Endometrium (tissue), 2 donors: ENCODE data around the gene CHSY1.
"Not testable (repeated sequence)": the region's sequence is repeated elsewhere in the genome, so short reads cannot be mapped to it uniquely, and the experiment has no call there.

ENCODE experiments used
- FAIRE-seq: peaks from 2 replicates; lab custom pipeline; 2012; peaks lifted over from hg19 to GRCh38; lab: Jason Lieb, UNC
- donor health status: control.
- donor health status: control.

CHSY1 gene

GRCh38 chr15:101134780-101135179 lies 117.1 kb downstream of the CHSY1 start:
- no peak for FAIRE-seq

DNA sequence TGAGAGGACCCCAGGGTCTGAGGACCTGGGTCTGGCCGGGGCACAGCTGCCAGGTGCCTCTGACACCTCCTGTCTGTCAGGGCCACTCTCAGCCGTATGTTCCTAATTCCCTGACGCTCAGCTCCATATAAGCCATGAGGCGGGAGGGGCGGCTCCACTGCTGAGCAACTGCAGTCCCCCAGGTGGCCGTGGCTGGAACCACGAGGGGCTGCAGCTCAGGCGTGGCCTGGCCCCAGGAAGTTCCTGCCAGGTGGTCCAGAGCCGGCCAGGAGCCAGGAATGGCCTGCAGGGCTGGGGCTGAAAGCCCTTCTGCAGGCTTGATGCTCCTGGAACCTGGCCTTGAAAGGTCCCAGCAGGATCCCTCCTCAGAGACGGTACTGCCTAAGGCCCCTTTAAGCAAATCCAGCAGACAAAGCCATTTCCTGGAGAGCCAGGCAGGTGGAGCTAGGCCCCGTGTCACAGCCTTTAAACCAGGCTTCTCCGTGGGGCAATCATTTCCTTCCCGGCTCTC lies 118.0 kb downstream of the CHSY1 start:
- FAIRE-seq, result no peak

GRCh38 chr15:101133181-101133460 lies 118.7 kb downstream of the CHSY1 start:
- no peak for FAIRE-seq

DNA sequence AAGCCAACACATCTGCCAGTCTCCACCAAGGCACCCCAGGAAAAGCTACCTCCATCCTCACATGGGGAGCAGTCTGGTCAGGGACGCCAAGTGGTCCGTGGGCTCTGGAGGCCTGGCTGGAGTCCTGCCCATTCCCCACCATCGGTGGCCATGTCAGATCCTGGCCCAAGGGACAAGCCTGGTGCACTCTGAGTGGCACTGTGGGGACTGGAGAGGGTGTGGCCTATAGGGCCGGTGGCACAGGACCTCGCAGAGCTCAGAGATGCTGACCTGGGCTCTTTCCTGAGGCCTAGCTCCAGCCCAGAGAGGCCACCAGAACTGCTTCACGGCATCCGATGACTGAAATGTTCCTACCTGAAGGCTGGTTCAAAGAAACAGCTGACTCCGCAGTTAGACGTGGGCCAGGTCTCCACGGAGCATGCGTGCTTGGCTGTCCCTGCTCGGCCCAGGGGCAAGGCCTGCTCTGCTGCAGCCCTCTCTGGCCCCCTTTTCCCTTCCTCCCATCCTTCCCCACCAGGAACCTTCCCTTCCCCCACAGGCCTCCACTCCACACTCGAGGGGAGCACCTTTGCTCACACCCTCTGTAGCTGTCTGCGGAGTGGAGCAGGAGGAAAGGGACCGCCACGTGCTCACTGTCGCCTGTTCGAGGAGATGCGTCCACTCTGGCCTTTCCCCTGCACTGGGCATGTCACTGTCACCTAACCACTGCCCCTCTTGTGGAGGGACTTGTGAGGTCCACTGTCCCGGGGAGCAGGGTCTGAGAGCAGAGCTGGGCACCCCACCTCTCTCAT lies 119.3 kb downstream of the CHSY1 start:
- FAIRE-seq, result no peak

DNA sequence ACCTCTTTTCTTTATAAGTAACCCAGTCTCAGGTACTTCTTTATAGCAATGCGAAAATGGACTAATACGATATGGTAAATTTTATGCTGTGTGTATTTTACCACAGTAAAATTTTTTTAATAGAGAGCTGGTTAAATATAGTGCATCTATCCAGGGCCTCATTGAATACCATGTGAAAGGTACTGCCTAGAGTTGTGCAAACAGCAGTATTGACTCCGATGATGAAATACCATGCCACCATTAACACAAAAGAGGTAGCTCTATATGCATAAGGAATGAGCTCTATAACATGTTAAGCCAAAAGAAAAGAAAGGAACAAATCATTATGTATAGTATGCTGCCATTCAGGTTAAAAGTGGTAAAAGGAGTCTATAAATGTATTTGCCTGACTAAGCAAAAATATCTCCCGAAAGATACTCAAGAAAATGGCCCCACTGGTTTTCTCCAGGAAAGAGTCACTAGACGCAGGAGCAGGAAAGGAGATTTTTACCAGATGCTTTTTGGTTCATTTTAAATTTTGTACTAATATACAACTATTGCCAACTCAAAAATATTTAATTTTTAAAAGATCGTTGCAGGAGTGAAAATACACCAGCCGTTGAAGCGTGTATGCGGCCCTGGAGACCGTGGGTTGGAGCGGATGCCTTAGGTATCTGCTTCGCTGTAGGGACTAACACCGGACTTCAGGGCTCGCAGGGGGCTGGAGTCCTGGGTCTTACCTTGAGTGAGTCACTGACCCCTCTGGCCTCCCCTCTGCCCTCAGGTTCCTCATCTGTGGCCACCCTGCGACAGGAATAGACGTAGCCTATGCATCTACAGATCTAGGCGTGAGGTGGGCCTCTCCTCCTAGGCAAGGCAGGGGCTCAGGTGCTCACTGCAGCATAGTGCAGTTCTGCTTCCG lies 120.1 kb downstream of the CHSY1 start:
- no peak for FAIRE-seq

GRCh38 chr15:101129851-101130380 lies 121.9 kb downstream of the CHSY1 start:
- FAIRE-seq, result no peak

- FAIRE-seq, result no peak
Measured at GRCh38 chr15:101128221-101129015, 123.4 kb downstream of the CHSY1 start.

DNA sequence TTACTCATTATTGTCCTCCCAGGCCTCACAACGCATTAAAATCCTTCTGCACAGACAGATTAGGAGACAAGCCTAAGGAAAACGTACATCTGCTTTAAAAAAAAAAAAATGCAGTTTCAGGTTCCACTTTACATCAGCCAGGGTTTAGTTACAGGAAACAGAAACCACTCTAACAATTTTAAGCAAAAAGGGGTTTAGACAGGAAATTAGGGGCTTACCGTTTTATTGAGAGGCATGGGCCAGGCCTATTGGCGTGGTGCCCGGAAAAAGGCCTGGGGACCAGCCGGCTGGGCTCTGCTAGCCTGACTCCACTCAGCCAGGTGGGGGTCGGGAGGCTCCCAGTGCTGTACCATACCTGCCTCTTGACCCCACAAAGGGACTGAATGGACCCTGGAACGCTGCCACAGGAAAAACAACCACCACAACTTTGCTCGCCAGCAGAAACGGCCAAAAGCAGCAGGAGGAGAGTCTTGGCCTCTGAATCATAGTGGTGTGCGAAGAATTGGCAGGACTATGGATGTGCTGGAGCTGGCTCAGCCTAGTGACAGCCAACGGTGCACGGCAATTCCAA lies 124.3 kb downstream of the CHSY1 start:
- no peak for FAIRE-seq

- FAIRE-seq, result no peak
Measured at GRCh38 chr15:101126618-101127505, 125.0 kb downstream of the CHSY1 start.

- not testable (repeated sequence) for FAIRE-seq
Measured at GRCh38 chr15:101125881-101126428, 125.9 kb downstream of the CHSY1 start.
